Calu3 (cell line): Measurements from ENCODE around the gene SLC6A5. TPM values are rescaled to one million over a fixed set of nuclear protein-coding genes. Genes with fewer than 3 reads are reported as not detected.

Experiments
- BruUV-seq: library from RNA; stranded (reverse); fragments of 400-500 nt; replicated peaks from 2 replicates; lab custom pipeline; 2021; lab: Mats Ljungman, UMichigan
- CTCF ChIA-PET: fragments of 300-600 bp; sonication (Branson Sonifier 250); formaldehyde crosslinking; loops from one replicate; lab custom pipeline; 2022; ENCODE audit warnings: antibody characterized with exemption; lab: Charles Lee
- DNase-seq: peaks from one replicate; pipeline ENCODE4 v3.0.0; 2022
- H3K27ac Mint-ChIP-seq: one replicate; pipeline ENCODE4 v1.8.0; 2022; ENCODE audit warnings: mixed read lengths; ENCODE audit not compliant: unreplicated experiment
- H3K27me3 Mint-ChIP-seq: one replicate; pipeline ENCODE4 v1.8.0; 2022; ENCODE audit warnings: mixed read lengths; ENCODE audit not compliant: unreplicated experiment
- H3K36me3 Mint-ChIP-seq: one replicate; pipeline ENCODE4 v1.8.0; 2022; ENCODE audit warnings: mild to moderate bottlenecking, moderate library complexity, mixed read lengths; ENCODE audit not compliant: insufficient read depth, unreplicated experiment
- H3K4me1 Mint-ChIP-seq: one replicate; pipeline ENCODE4 v1.8.0; 2022; ENCODE audit warnings: mild to moderate bottlenecking, low read depth, mixed read lengths; ENCODE audit not compliant: unreplicated experiment
- H3K4me3 Mint-ChIP-seq: one replicate; pipeline ENCODE4 v1.8.0; 2022; ENCODE audit warnings: mild to moderate bottlenecking, low read depth, moderate library complexity, mixed read lengths; ENCODE audit not compliant: unreplicated experiment
- H3K9me3 Mint-ChIP-seq: one replicate; pipeline ENCODE4 v1.8.0; 2022; ENCODE audit warnings: low read depth, mixed read lengths; ENCODE audit not compliant: unreplicated experiment
- CTCF ChIP-seq: fragments of 200-600 bp; IDR thresholded peaks from one replicate; pipeline ENCODE4 v1.8.0; 2022; ENCODE audit warnings: antibody characterized with exemption; ENCODE audit not compliant: unreplicated experiment
- intact Hi-C: fragments of 100-400 bp; cut with micrococcal nuclease; formaldehyde crosslinking; loops from one replicate; pipeline ENCODE4 v1.10.0; 2022; ENCODE audit not compliant: unreplicated experiment
- total RNA-seq: library from RNA; stranded (reverse); gene quantifications from 2 replicates; pipeline ENCODE4 v1.2.3, GENCODE V29; 2022

The SLC6A5 gene
- total RNA-seq, 1 experiment from 2014 or later = not detected

DNA sequence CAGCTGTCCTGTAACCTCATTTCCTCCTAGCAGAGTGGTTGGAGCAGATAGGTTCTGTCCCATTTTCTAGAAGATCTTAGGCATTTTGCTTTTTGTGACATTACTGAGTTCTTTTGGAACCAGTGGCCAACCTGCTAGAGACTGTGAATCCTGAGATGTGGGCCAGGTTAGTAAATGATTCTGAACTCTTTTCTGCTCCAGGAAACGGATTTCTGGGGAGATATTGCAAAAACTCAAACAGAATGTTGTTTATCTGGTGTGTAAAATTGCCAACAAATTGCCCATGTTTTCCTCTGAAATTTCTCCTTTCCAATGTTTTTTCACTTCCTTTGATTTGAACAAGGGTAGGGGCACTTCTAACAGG is 32.7 kb downstream of the SLC6A5 start:
- no TSS peak for BruUV-seq
- H3K27ac Mint-ChIP-seq = no peak overlapping the region
- intact Hi-C loops = no loop called here
- H3K9me3 Mint-ChIP-seq = no peaks in the 10 kb centered on the region
- H3K36me3 Mint-ChIP-seq = no peaks in the 10 kb centered on the region
- no peaks in the 10 kb centered on the region for H3K4me1 Mint-ChIP-seq
- CTCF ChIA-PET = no interaction called here
- no peak for DNase-seq
- TF ChIP-seq CTCF = no peak
- H3K4me3 Mint-ChIP-seq = no peak overlapping the region
- H3K27me3 Mint-ChIP-seq = peaks cover 42% of the 10 kb centered on the region

- Mint-ChIP-seq H3K9me3 (no peaks in the 10 kb centered on the region), H3K27ac (no peak overlapping the region), H3K36me3 (no peaks in the 10 kb centered on the region), H3K4me3 (no peak overlapping the region), H3K27me3 (peaks cover 39% of the 10 kb centered on the region), H3K4me1 (no peaks in the 10 kb centered on the region)
- no TSS peak for BruUV-seq
- no peak for TF ChIP-seq CTCF
- intact Hi-C loops = no loop called here
- no peak for DNase-seq
- CTCF ChIA-PET = no interaction called here
Measured at GRCh38 chr11:20634044-20634443, 34.6 kb downstream of the SLC6A5 start.

DNA sequence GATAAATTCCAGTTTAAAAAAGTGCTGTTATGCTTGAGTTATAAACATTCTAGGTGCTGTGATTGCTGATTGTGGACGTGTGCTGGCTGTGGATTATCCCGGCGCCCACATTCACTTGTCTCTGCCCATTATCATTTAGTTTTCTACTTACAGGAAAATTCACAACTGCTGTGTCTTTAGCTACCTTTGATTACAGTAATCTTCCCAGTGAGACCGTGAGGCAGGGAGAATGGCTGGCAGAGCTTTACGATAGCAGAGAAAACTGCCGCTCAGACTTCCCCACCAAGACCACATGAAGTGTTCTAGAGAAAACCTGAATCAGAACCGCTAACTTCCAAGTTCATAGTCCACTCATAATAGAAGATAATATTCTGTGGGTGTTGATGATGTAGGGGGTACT is 35.4 kb downstream of the SLC6A5 start:
- Mint-ChIP-seq H3K9me3 (no peaks in the 10 kb centered on the region), H3K36me3 (no peaks in the 10 kb centered on the region), H3K27ac (no peak overlapping the region), H3K4me1 (no peaks in the 10 kb centered on the region), H3K27me3 (peaks cover 32% of the 10 kb centered on the region), H3K4me3 (no peak overlapping the region)
- CTCF ChIA-PET = no interaction called here
- intact Hi-C loops = no loop called here
- no TSS peak for BruUV-seq
- DNase-seq = no peak
- no peak for TF ChIP-seq CTCF

DNA sequence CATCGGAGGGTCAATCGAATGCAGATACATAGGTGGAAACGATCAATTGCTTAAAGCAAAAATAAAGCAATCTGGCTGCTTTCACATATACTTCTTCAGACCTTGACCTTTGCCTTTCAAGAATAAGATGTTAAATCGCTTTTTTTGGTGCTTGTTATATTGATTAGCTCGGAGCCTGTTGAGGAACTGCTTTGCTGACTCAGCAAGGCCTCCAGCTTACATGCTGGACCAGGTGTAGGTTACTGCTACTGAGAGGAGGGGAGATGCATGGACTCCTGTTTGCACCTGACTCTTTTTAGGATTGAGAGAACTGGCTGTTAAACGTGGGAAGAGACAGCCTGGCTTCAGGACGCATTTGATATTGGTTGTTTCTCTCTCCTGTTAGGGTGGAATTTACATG is 38.7 kb downstream of the SLC6A5 start:
- CTCF ChIA-PET = no interaction called here
- BruUV-seq = no TSS peak
- H3K9me3 Mint-ChIP-seq = no peaks in the 10 kb centered on the region
- no peak for DNase-seq
- peaks cover 54% of the 10 kb centered on the region for H3K27me3 Mint-ChIP-seq
- intact Hi-C loops = no loop called here
- no peak overlapping the region for H3K27ac Mint-ChIP-seq
- no peaks in the 10 kb centered on the region for H3K4me1 Mint-ChIP-seq
- no peak for TF ChIP-seq CTCF
- no peaks in the 10 kb centered on the region for H3K36me3 Mint-ChIP-seq
- no peak overlapping the region for H3K4me3 Mint-ChIP-seq

- DNase-seq = no peak
- no peak overlapping the region for H3K27ac Mint-ChIP-seq
- H3K4me1 Mint-ChIP-seq = no peaks in the 10 kb centered on the region
- TF ChIP-seq CTCF = no peak
- no peaks in the 10 kb centered on the region for H3K36me3 Mint-ChIP-seq
- CTCF ChIA-PET = no interaction called here
- H3K9me3 Mint-ChIP-seq = no peaks in the 10 kb centered on the region
- no peak overlapping the region for H3K4me3 Mint-ChIP-seq
- H3K27me3 Mint-ChIP-seq = peaks cover 57% of the 10 kb centered on the region
- BruUV-seq = no TSS peak
- intact Hi-C loops = no loop called here
Measured at GRCh38 chr11:20639688-20640087, 40.3 kb downstream of the SLC6A5 start.
